Right forelimb (tissue), 1 donor: ENCODE results near the gene COX10.
"Not testable (repeated sequence)": the region's sequence is repeated elsewhere in the genome, so short reads cannot be mapped to it uniquely, and the experiment has no call there.

Experiments used
- DNase-seq: peaks from one replicate; pipeline ENCODE4 v3.0.0-alpha.2; 2018

The COX10 gene

GRCh38 chr17:14206891-14207290 lies 137.6 kb downstream of the COX10 start:
- no peak for DNase-seq

- DNase-seq: no peak
Observed at GRCh38 chr17:14207791-14208190, 138.5 kb downstream of the COX10 start.

GRCh38 chr17:14209215-14209614 lies 139.9 kb downstream of the COX10 start:
- DNase-seq: no peak

- no peak for DNase-seq
Observed at GRCh38 chr17:14211246-14211645, 141.9 kb downstream of the COX10 start.

GRCh38 chr17:14211801-14212200 lies 142.5 kb downstream of the COX10 start:
- peak; percentile 48 for DNase-seq

DNA sequence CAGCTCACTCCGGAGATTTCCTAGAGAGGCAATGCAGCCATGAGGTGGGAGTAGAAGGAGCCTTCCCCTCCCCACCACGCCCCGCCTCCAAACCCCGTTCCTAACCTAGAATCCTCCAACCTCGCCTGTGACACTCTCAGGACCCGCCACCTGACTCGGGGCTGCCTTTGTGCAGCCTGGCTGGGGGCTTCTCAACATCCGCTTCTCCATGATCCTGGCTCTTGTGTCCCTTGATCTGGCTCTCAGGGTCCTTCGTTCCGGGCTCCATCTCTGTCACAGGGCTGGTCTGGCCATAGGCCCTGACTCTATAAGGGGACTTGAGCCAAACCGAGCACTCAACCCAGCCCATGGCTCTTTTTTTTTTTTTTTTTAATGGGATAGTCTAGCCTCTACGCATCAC lies 143.1 kb downstream of the COX10 start:
- no peak for DNase-seq

DNA sequence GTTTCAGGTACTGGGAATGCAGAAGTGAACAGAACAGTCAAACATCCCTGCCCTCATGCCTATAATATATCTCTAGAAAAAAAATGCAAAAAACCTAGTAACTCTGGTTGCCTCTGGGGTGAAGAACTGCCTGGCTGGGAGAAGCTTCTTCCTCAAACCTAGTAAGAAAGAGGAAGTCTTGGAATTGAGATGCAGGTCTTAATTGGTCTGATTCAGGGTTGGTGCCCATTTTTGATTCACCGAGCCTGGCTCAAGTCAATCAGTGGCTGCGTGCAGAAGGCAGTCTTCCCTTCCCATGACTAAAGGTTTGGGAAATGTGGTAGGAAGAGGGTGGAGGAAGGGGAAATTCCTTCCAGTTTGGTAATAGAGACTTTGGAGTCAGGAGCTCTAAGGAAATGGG lies 145.0 kb downstream of the COX10 start:
- DNase-seq: no peak

GRCh38 chr17:14222611-14223010 lies 153.3 kb downstream of the COX10 start:
- no peak for DNase-seq

DNA sequence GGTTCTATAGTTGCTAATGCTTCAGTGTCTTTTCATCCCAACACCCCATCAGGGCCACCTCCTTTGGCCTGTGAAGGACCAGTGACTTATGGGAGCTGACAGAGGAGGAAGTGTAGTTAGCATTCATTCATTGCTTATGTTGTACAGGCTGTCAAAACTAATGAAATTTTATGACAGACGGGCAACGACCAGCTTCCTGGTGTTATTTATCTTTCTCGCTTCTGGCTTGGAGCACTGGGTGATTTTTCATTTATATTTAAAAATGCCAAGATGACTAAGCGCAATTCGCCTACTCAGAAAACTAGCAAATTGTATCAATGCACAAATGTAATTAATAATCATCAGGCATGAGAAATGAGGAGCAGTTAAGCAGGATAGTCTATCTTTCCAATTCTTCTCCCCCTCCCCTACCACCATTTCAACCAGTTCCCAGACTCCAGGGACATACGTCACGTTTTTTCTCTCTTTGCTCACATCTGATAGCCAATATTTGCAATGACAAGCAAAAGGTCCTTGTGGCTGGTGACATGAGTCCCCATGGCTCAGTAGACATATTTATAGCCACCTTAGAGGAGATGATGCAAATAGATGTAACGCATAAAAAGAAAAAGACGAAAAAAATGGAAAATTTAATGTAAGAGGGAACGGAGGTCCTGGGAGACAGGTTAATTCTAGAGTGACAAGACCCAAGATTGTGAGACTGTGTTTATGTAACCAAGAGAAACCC lies 156.1 kb downstream of the COX10 start:
- DNase-seq: no peak

DNA sequence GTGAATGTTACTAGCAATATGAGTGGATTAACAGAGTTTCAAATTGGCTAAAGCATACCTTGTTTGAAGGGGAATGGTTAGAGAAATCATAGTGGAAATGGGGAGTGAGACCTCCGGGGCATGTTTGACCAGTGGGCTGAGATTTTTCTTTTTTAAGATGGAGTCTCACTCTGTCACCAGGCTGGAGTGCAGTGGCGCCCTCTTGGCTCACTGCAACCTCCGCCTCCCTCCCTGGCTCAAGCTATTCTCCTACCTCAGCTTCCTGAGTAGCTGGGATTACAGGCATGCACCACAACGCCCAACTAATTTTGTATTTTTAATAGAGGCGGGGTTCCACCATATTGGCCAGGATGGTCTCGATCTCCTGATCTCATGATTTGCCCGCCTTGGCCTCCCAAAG lies 157.7 kb downstream of the COX10 start:
- DNase-seq: no peak

DNA sequence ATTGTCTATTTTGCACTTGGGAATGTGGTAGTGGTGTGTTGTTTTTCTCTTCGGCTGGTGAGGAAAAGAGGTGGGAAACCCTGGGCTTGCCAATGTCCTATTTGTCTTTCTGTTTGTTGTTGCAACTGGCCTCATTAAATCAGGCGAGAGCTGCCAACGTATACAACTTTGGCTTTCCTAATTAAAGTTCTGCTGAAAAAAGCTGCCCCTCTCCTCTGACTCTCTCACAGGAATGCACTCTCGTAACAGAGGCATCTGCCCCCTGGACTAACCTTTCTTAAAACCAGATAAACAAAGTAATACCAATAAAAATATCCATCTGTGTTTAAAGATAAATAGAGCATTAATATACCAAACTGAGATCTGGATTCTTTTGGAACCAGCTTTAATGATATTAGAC lies 159.6 kb downstream of the COX10 start:
- DNase-seq: no peak

DNA sequence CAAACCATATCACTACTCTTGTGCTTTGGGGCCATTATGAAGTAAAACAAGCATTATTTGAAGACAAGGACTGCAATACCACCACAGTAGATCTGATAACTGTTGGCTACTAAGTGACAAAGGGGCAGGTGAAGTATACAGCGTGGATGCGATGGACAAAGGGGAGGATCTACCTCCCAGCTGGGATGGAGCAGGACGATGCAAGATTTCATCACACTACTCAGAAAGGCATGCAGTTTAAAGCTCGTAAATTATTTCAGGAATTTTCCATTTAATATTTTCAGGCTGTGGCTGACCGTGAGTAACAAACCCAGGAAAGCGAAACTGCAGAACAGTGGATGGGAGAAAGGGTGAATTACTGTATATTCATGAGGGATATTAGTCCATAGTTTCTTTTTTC lies 161.9 kb downstream of the COX10 start:
- DNase-seq: not testable (repeated sequence)

DNA sequence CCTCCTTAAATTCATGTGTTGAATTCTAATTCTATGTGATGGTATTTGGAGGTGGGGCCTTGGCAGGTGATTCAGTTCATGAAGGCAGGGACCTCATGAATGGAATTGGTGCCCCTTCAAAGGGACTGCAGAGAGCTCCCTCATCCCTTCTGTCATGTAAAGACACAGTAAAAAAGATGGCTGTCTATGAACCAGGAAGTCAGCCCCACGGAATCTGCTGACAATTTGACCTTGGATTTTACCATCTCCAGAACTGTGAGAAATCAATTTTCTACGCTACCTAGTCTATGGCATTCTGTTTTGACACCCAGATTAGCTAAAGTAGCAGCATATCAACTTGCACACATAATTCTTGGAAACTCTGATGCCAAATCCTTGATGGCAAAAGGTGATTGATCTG lies 165.7 kb downstream of the COX10 start:
- DNase-seq: not testable (repeated sequence)

GRCh38 chr17:14236032-14236431 lies 166.7 kb downstream of the COX10 start:
- not testable (repeated sequence) for DNase-seq

- not testable (repeated sequence) for DNase-seq
Observed at GRCh38 chr17:14236762-14237161, 167.5 kb downstream of the COX10 start, which contains the start of gene CDRT15. Gene CDRT15 (minus strand): TSS chr17:14236862. CDS start chr17:14236833, 29 bp downstream.

DNA sequence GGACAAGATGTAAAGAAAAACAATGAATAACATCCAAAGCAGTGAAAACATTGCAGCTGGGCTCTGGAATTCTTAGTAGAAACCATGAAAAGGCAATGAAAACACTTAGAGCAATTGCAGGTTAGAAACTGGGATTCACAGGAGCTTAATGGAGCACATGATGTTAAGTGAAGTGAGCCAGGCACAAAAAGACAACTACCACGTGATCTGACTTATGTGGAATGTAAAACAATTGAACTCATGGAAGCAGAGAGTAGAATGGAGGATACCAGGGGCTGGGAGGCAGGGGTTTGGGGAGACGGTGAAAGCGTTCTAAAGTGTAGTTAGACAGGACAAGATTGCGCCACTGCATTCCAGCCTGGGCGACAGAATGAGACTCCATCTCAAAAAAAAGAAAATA lies 170.0 kb downstream of the COX10 start:
- not testable (repeated sequence) for DNase-seq

GRCh38 chr17:14245002-14245401 lies 175.7 kb downstream of the COX10 start:
- DNase-seq: no peak

- DNase-seq: no peak
Observed at GRCh38 chr17:14245629-14246028, 176.3 kb downstream of the COX10 start.
